Skeletal muscle tissue (tissue), 4 donors: ENCODE results near the gene ABCA2. TPM values are rescaled to one million over a fixed set of nuclear protein-coding genes. Genes with fewer than 3 reads are reported as not detected.
"Not testable (repeated sequence)": the region's sequence is repeated elsewhere in the genome, so short reads cannot be mapped to it uniquely, and the experiment has no call there.

Experiments used
- H3K27ac ChIP-seq: one replicate; pipeline ENCODE4 v1.7.0; 2013; ENCODE audit warnings: mild to moderate bottlenecking, low read depth, low read length, inconsistent platforms
- H3K27me3 ChIP-seq, 3 donors: one replicate each; pipeline ENCODE4 v1.7.0; 2013; ENCODE audit warnings: low read length in 3 of 3; ENCODE audit not compliant: control insufficient read depth in 3 of 3, insufficient read depth in 3 of 3
- H3K36me3 ChIP-seq, 3 donors: one replicate each; pipeline ENCODE4 v1.7.0; 2013; ENCODE audit warnings: low read length in 3 of 3; ENCODE audit not compliant: control insufficient read depth in 3 of 3, insufficient read depth in 3 of 3
- H3K4me1 ChIP-seq, 3 donors: one replicate each; pipeline ENCODE4 v1.7.0; 2013; ENCODE audit warnings: low read length in 3 of 3, mild to moderate bottlenecking in 3 of 3; ENCODE audit not compliant: control insufficient read depth in 3 of 3, insufficient read depth in 3 of 3
- H3K4me3 ChIP-seq, 3 donors: one replicate each; pipeline ENCODE4 v1.7.0; 2013; ENCODE audit warnings: low read length in 3 of 3
- H3K9ac ChIP-seq, 3 donors: one replicate each; pipeline ENCODE4 v1.7.0; 2013; ENCODE audit warnings: low read length in 3 of 3, mild to moderate bottlenecking in 3 of 3, moderate library complexity in 2 of 3, low read depth in 1 of 3
- H3K9me3 ChIP-seq, 3 donors: one replicate each; pipeline ENCODE4 v1.7.0; 2013; ENCODE audit warnings: low read length in 3 of 3; ENCODE audit not compliant: control insufficient read depth in 3 of 3
- total RNA-seq: library from RNA; depleted of rRNA; stranded (reverse); fragments of >200 nt; gene quantifications from one replicate; pipeline ENCODE4 v1.2.3, GENCODE V29; 2014
- donor health status: Osteomylitis.

Gene ABCA2
- total RNA-seq, 1 donor from 2014 or later = 5.2 TPM

DNA sequence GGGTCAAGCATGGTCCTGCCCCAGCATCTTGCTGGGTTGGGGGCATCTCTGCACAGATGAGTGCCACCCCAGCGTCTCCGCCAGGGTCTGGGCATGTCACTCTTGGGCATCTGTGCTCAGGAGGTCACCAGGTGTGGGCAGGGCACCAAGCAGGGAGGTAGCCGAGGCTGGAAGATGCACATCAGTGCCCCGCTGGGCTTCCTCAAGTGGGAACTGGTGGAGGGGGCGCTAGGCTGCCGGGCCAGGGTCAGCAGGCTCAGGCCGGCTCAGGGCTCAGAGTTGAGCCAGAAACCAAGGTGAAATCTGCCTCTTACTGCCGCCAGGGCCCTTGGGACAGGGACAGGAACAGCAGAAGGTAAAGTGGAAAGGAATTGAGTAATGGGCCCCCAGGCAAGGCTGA is 7.9 kb upstream of the ABCA2 start:
- Histone ChIP-seq H3K4me1 (peaks cover 11 to 18% (median 12%) of the 10 kb centered on the region in 3 donors), H3K9me3 (no peaks in the 10 kb centered on the region), H3K27me3 (peaks cover 4 to 16% (median 5%) of the 10 kb centered on the region in 3 donors), H3K27ac (no peak overlapping the region), H3K4me3 (no peak overlapping the region), H3K9ac (no peak overlapping the region), H3K36me3 (peaks cover 0 to 12% (median 6%) of the 10 kb centered on the region in 3 donors)

DNA sequence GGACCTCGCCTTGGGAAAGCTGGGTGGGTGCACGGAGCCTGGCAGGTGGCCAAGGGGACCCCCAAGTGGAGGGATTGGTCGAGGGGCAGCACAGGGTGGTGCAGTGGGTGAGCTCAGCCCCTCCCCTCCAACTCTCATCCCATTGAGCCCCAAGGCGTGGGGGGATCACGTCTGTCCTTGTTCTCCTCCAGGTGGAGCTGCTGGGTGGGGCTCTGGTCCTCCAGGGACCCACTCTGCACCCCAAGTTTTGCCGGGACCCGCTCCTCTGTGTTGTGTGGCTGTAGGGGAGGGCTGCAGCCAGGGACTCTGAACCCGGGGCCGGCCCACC is 7.4 kb upstream of the ABCA2 start:
- H3K36me3 ChIP-seq = peaks cover 0 to 12% (median 6%) of the 10 kb centered on the region in 3 donors

GRCh38 chr9:137034709-137035506 is 6.9 kb upstream of the ABCA2 start:
- peaks cover 0 to 9% (median 5%) of the 10 kb centered on the region in 3 donors for H3K36me3 ChIP-seq
- H3K9me3 ChIP-seq = no peaks in the 10 kb centered on the region
- no peak overlapping the region for H3K27ac ChIP-seq
- H3K4me1 ChIP-seq = peaks cover 11 to 20% (median 12%) of the 10 kb centered on the region in 3 donors
- peak overlapping the region in 1 of 3 donors; percentile 54 for H3K9ac ChIP-seq
- peaks cover 4 to 16% (median 5%) of the 10 kb centered on the region in 3 donors for H3K27me3 ChIP-seq
- no peak overlapping the region for H3K4me3 ChIP-seq

More for the DNA sequence above, 7.4 kb upstream of the ABCA2 start:
- Histone ChIP-seq H3K9me3 (no peaks in the 10 kb centered on the region), H3K27ac (no peak overlapping the region), H3K4me1 (peaks cover 11 to 18% (median 12%) of the 10 kb centered on the region in 3 donors), H3K9ac (peak overlapping the region in 1 of 3 donors; percentile 54), H3K27me3 (peaks cover 4 to 16% (median 5%) of the 10 kb centered on the region in 3 donors), H3K4me3 (no peak overlapping the region)

- no peaks in the 10 kb centered on the region for H3K9me3 ChIP-seq
- H3K4me1 ChIP-seq = peaks cover 14 to 27% (median 15%) of the 10 kb centered on the region in 3 donors
- H3K27me3 ChIP-seq = peaks cover 4 to 16% (median 5%) of the 10 kb centered on the region in 3 donors
- H3K27ac ChIP-seq = no peak overlapping the region
- peaks cover 0 to 2% (median 2%) of the 10 kb centered on the region in 3 donors for H3K36me3 ChIP-seq
- H3K4me3 ChIP-seq = no peak overlapping the region
- H3K9ac ChIP-seq = no peak overlapping the region
Observed at GRCh38 chr9:137034039-137034708, 6.1 kb upstream of the ABCA2 start.

DNA sequence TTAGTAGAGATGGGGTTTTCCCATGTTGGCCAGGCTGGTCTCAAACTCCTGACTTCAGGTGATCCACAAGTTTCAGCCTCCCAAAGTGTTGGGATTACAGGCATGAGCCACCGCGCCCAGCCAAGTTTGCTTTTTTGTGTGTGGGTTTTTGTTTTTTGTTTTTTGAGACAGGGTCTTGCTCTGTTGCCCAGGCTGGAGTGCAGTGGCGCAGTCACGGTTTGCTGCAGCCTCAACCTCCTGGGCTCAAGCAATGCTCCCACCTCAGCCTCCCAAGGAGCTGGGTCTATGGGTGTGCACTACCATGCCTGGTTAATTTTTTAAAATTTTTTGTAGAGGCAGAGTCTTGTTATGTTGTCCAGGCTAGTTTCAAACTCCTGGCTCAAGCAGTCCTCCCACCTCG is 5.4 kb upstream of the ABCA2 start:
- not testable (repeated sequence) for H3K9ac ChIP-seq, H3K27ac ChIP-seq, H3K36me3 ChIP-seq, H3K9me3 ChIP-seq, H3K4me3 ChIP-seq
- H3K4me1 ChIP-seq = peaks cover 21 to 34% (median 22%) of the 10 kb centered on the region in 3 donors
- peaks cover 4 to 16% (median 5%) of the 10 kb centered on the region in 3 donors for H3K27me3 ChIP-seq

DNA sequence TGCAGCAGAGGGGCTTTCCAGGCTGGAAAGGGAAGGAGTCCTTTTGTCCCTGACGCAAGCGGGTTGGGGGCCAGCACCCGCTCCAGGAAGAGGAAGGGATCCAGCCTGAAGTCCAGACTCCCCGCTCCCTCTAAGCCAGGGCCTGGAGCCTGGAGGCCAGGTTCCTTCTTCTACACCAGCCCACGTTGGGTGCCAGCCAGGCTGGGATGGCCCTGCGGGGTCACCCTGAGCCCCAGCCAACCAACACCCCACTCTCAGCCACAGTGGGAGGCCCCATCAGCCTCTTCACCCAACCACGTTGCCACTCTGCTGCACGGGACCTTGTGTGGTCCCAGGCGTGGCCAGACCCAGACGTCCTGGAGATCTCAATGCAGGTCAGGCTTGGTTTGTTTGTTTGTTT is 4.8 kb upstream of the ABCA2 start:
- peaks cover 4 to 16% (median 5%) of the 10 kb centered on the region in 3 donors for H3K27me3 ChIP-seq
- peaks cover 22 to 36% (median 24%) of the 10 kb centered on the region in 3 donors for H3K4me1 ChIP-seq
- H3K27ac ChIP-seq = no peak overlapping the region

DNA sequence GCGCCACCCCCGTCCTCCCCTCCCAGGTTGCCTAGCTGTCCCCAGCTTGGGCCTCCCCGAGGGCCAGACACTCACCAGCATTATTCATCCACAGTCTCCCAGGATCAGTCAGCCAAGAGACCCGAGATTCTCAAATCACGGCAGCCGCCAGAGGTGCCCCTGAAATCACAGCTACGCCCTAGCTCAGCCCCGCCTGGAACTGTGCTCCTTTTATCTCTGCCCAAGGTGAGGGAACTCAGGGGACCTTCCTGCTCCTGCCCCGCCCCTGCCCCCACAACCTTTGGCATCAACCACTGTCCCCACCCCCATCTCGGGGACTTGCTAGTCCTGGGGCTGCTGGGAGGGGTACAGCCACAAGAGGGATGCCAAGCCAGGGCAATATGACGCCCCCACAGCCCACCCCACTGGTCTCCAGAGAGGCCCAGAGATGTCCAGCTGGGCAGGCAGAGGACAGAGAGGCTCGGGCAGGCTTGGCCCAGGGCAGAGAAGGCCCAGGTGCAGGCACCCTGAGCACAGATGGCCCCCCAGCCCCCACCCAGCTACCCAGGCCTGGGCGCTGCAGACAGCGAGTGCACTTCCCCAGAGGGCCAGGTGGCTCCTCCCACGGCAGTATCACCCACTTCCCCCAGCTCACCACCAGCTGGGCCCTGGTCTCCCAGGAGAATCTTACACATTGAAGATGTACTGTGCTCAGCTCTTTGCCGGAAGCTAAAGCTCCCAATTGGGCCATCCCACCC is 4.0 kb upstream of the ABCA2 start, which contains the start of gene FUT7:
Gene FUT7 (minus strand): TSS at position 185 of the 737 bp plus-strand sequence. CDS start 97 bp downstream, at position 88.
- Histone ChIP-seq H3K4me3 (no peak within 1 kb of the TSS), H3K36me3 (no peaks in the 10 kb centered on the region), H3K27me3 (peaks cover 4 to 16% (median 5%) of the 10 kb centered on the region in 3 donors), H3K4me1 (peaks cover 27 to 42% (median 29%) of the 10 kb centered on the region in 3 donors), H3K9me3 (no peaks in the 10 kb centered on the region), H3K27ac (no peak within 1 kb of the TSS), H3K9ac (no peak within 1 kb of the TSS)

More for the DNA sequence above, 4.8 kb upstream of the ABCA2 start:
- Histone ChIP-seq H3K36me3 (no peaks in the 10 kb centered on the region), H3K9ac (no peak overlapping the region), H3K9me3 (no peaks in the 10 kb centered on the region), H3K4me3 (no peak overlapping the region)

DNA sequence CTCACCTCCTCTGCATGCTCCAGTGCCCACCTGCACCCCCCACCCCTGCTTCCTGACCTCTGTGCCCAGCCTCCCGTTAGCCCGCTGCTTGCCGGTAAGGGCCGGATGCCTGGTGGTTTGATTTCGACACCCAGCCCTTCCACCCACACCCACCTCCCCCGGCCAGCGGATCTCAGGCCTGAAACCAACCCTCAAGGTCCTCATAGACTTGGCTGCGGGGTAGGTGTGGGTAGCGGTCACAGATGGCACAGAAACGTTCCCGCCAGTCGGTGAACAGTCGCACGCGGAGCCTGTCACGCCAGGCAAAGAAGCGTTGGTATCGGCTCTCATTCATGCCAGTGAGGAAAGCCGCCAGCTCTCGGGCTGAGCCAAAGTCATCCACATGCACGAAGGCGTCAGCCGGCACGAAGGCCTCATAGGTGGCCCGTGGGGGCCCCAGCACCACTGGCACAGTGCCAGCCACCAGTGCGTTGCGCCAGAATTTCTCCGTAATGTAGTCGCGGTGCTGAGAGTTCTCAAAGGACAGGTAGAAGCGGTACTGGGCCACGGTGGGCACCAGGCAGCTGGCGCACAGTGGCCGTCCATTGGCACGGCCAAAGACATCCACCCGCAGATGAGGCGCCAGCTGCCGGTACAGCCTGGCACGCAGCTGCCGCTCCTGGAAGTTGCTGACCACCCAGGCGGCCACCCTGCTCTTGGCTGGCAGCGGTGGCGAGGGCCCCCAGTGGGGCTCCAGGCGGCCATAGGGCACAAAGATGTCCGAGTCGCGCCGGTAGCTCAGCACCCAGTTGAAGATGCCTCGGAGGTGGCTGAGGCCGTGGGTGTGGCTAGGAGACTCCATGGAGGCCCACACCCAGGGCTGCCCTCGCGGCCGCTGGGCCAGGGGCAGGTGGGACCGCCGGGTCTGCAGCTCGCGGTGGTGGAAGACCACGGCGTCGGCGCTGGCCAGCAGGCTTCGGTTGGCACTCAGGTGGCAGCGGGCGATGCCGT is 2.8 kb upstream of the ABCA2 start:
- H3K9me3 ChIP-seq = no peaks in the 10 kb centered on the region

GRCh38 chr9:137030006-137030405 is 2.0 kb upstream of the ABCA2 start:
- peaks cover 0 to 10% (median 4%) of the 10 kb centered on the region in 3 donors for H3K27me3 ChIP-seq
- H3K4me1 ChIP-seq = peaks cover 32 to 46% (median 38%) of the 10 kb centered on the region in 3 donors
- no peak overlapping the region for H3K4me3 ChIP-seq
- no peak overlapping the region for H3K27ac ChIP-seq
- no peaks in the 10 kb centered on the region for H3K9me3 ChIP-seq
- H3K36me3 ChIP-seq = no peaks in the 10 kb centered on the region
- H3K9ac ChIP-seq = no peak overlapping the region

More for the DNA sequence above, 2.8 kb upstream of the ABCA2 start:
- Histone ChIP-seq H3K27me3 (peaks cover 4 to 16% (median 5%) of the 10 kb centered on the region in 3 donors), H3K4me3 (no peak overlapping the region), H3K9ac (no peak overlapping the region), H3K4me1 (peaks cover 36 to 52% (median 42%) of the 10 kb centered on the region in 3 donors), H3K27ac (no peak overlapping the region), H3K36me3 (no peaks in the 10 kb centered on the region)
